HG02642 (cell line): ENCODE measurements around the gene NCK1.
"Not testable (repeated sequence)": the region's sequence is repeated elsewhere in the genome, so short reads cannot be mapped to it uniquely, and the experiment has no call there.

Source experiments
- ATAC-seq: cut with Tn5 transposase; IDR thresholded peaks from one replicate; pipeline ENCODE4 v1.9.1; 2021; ENCODE audit warnings: mild to moderate bottlenecking; ENCODE audit not compliant: unreplicated experiment, poor library complexity

NCK1 gene

GRCh38 chr3:136979204-136979603 is 117.2 kb downstream of the NCK1 start:
- ATAC-seq = no peak

- no peak for ATAC-seq
These were observed 117.7 kb downstream of the NCK1 start for GRCh38 chr3:136979684-136980083.

- no peak for ATAC-seq
These were observed 120.0 kb downstream of the NCK1 start for GRCh38 chr3:136982033-136982432.

- ATAC-seq = no peak
These were observed 120.6 kb downstream of the NCK1 start for GRCh38 chr3:136982520-136983138.

- no peak for ATAC-seq
These were observed 122.8 kb downstream of the NCK1 start for GRCh38 chr3:136984837-136985236.

GRCh38 chr3:136987398-136987980 is 125.5 kb downstream of the NCK1 start:
- not testable (repeated sequence) for ATAC-seq

- no peak for ATAC-seq
These were observed 126.6 kb downstream of the NCK1 start for GRCh38 chr3:136988651-136989050.

GRCh38 chr3:136989781-136990524 is 127.9 kb downstream of the NCK1 start:
- no peak for ATAC-seq

GRCh38 chr3:136990826-136991225 is 128.8 kb downstream of the NCK1 start:
- ATAC-seq = no peak

- ATAC-seq = no peak
These were observed 130.1 kb downstream of the NCK1 start for GRCh38 chr3:136992115-136992514.

- ATAC-seq = no peak
These were observed 132.9 kb downstream of the NCK1 start for GRCh38 chr3:136994772-136995516.

GRCh38 chr3:136995652-136996051 is 133.6 kb downstream of the NCK1 start:
- ATAC-seq = no peak
